Neuronal stem cell (in vitro differentiated cells): ENCODE data around the gene LDAF1.
"Not testable (repeated sequence)": the region's sequence is repeated elsewhere in the genome, so short reads cannot be mapped to it uniquely, and the experiment has no call there.

Source experiments
- DNase-seq: peaks from one replicate; pipeline ENCODE4 v3.0.0-alpha.2; 2013; ENCODE audit warnings: low spot score
- H2AFZ ChIP-seq: one replicate; pipeline ENCODE4 v1.6.1; 2013; ENCODE audit warnings: mild to moderate bottlenecking, low read length, inconsistent platforms
- H2AK5ac ChIP-seq: 2 replicates; pipeline ENCODE4 v1.6.1; 2013; ENCODE audit warnings: low read depth, mild to moderate bottlenecking, inconsistent platforms, low read length, moderate library complexity, mixed read lengths
- H2BK120ac ChIP-seq: 2 replicates; pipeline ENCODE4 v1.6.1; 2013; ENCODE audit warnings: low read depth, mild to moderate bottlenecking, inconsistent platforms, low read length, moderate library complexity, mixed read lengths
- H2BK12ac ChIP-seq: one replicate; pipeline ENCODE4 v1.6.1; 2013; ENCODE audit warnings: low read length, inconsistent platforms
- H2BK15ac ChIP-seq: 2 replicates; pipeline ENCODE4 v1.6.1; 2013; ENCODE audit warnings: mild to moderate bottlenecking, low read length, inconsistent platforms, mixed read lengths
- H2BK5ac ChIP-seq: one replicate; pipeline ENCODE4 v1.6.1; 2013; ENCODE audit warnings: inconsistent platforms, mild to moderate bottlenecking, low read length, moderate library complexity
- H3K14ac ChIP-seq: one replicate; pipeline ENCODE4 v1.6.1; 2013; ENCODE audit warnings: low read length, inconsistent platforms
- H3K18ac ChIP-seq: 2 replicates; pipeline ENCODE4 v1.6.1; 2013; ENCODE audit warnings: low read length, inconsistent platforms
- H3K23ac ChIP-seq: 2 replicates; pipeline ENCODE4 v1.6.1; 2013; ENCODE audit warnings: low read depth, mild to moderate bottlenecking, mixed read lengths, low read length, inconsistent platforms; ENCODE audit not compliant: poor library complexity
- H3K27ac ChIP-seq: replicated peaks from 3 replicates; pipeline ENCODE4 v1.5.1; 2013; ENCODE audit warnings: low read length, inconsistent platforms
- H3K27me3 ChIP-seq, 3 experiments: 2 replicates each; pipeline ENCODE4 v1.6.1; 2013; ENCODE audit warnings: low read length in 3 of 3, mild to moderate bottlenecking in 2 of 3, inconsistent platforms in 1 of 3, low read depth in 1 of 3, mixed read lengths in 1 of 3, moderate library complexity in 1 of 3; ENCODE audit not compliant: control insufficient read depth in 3 of 3, insufficient read depth in 3 of 3
- H3K36me3 ChIP-seq, 2 donors: replicated peaks in 1 of 2; 2 replicates each; pipeline ENCODE4 v1.6.1; 2013; ENCODE audit warnings: low read length in 2 of 2; ENCODE audit not compliant: control insufficient read depth in 2 of 2, insufficient read depth in 2 of 2
- H3K4ac ChIP-seq: 2 replicates; pipeline ENCODE4 v1.6.1; 2013; ENCODE audit warnings: inconsistent platforms, mild to moderate bottlenecking, low read length, moderate library complexity
- H3K4me1 ChIP-seq, 2 donors: 1 replicate in 1 of 2; 2 replicates in 1 of 2; pipeline ENCODE4 v1.6.1; 2013; ENCODE audit warnings: low read length in 2 of 2, low read depth in 1 of 2; ENCODE audit not compliant: control insufficient read depth in 2 of 2, insufficient read depth in 1 of 2
- H3K4me2 ChIP-seq: one replicate; pipeline ENCODE4 v1.6.1; 2013; ENCODE audit warnings: mild to moderate bottlenecking, low read length, inconsistent platforms; ENCODE audit not compliant: insufficient read depth, poor library complexity, severe bottlenecking
- H3K4me3 ChIP-seq, 2 donors: 2 replicates each; pipeline ENCODE4 v1.5.1; 2013; ENCODE audit warnings: low read length in 2 of 2, mild to moderate bottlenecking in 2 of 2, inconsistent platforms in 1 of 2, moderate library complexity in 1 of 2
- H3K79me1 ChIP-seq: one replicate; pipeline ENCODE4 v1.6.1; 2013; ENCODE audit warnings: low read depth, mild to moderate bottlenecking, inconsistent platforms, low read length, moderate library complexity
- H3K9ac ChIP-seq: one replicate; pipeline ENCODE4 v1.6.1; 2013; ENCODE audit warnings: mild to moderate bottlenecking, low read depth, low read length, inconsistent platforms; ENCODE audit not compliant: poor library complexity
- H3K9me3 ChIP-seq, 2 donors: replicated peaks in 1 of 2; 2 replicates each; pipeline versions ENCODE3 to v1.6.1; 2013; ENCODE audit warnings: low read length in 2 of 2, mild to moderate bottlenecking in 2 of 2, inconsistent platforms in 1 of 2, low read depth in 1 of 2, mixed read lengths in 1 of 2, moderate library complexity in 1 of 2; ENCODE audit not compliant: control insufficient read depth in 2 of 2, insufficient read depth in 1 of 2
- H4K8ac ChIP-seq: one replicate; pipeline ENCODE4 v1.6.1; 2013; ENCODE audit warnings: low read depth, mild to moderate bottlenecking, inconsistent platforms, low read length, moderate library complexity
- H4K91ac ChIP-seq: one replicate; pipeline ENCODE4 v1.6.1; 2013; ENCODE audit warnings: low read length, low read depth, mild to moderate bottlenecking, inconsistent platforms; ENCODE audit not compliant: poor library complexity
- WGBS, 2 donors: extraction: QIAGEN DNeasy Blood & Tissue Kit; methylation state at CpG; one replicate each; pipeline ENCODE4 v1.1.7; 2013; ENCODE audit warnings: missing lambda C conversion rate in 2 of 2, mixed read lengths in 1 of 2; ENCODE audit not compliant: insufficient read length in 2 of 2, insufficient replicate concordance in 1 of 2; ENCODE audit errors: extremely low coverage in 2 of 2; 5-methylcytosine and 5-hydroxymethylcytosine counted together

The LDAF1 gene

GRCh38 chr16:21194771-21195301, 36.4 kb downstream of the LDAF1 start:
- Histone ChIP-seq H2BK12ac (no peak overlapping the region), H2BK120ac (no peak overlapping the region), H3K9ac (no peak overlapping the region), H3K36me3 (no peaks in the 10 kb centered on the region), H3K14ac (no peak overlapping the region), H3K4me2 (no peak overlapping the region), H4K91ac (no peak overlapping the region), H3K18ac (no peak overlapping the region), H3K27me3 (no peaks in the 10 kb centered on the region), H3K4me1 (no peaks in the 10 kb centered on the region), H3K4me3 (no peak overlapping the region), H3K9me3 (peaks cover 0 to 2% of the 10 kb centered on the region in 2 donors), H2BK15ac (no peak overlapping the region), H4K8ac (no peak overlapping the region), H2BK5ac (no peak overlapping the region), H3K79me1 (no peaks in the 10 kb centered on the region), H3K23ac (no peak overlapping the region), H2AFZ (no peak overlapping the region), H3K4ac (no peak overlapping the region), H3K27ac (no peak overlapping the region), H2AK5ac (no peak overlapping the region)
- no CpG with 5 or more reads among the region's 6 CpGs for WGBS, 2 donors
- no peak for DNase-seq

GRCh38 chr16:21195330-21195729, 36.9 kb downstream of the LDAF1 start:
- H2BK5ac ChIP-seq, H3K4me3 ChIP-seq, H2BK120ac ChIP-seq, H3K18ac ChIP-seq, H3K9ac ChIP-seq, H3K27ac ChIP-seq, H3K36me3 ChIP-seq, H3K27me3 ChIP-seq, DNase-seq, H2AFZ ChIP-seq, H3K4me2 ChIP-seq, H2AK5ac ChIP-seq, H4K91ac ChIP-seq, H2BK15ac ChIP-seq, H3K4me1 ChIP-seq, H3K9me3 ChIP-seq, H3K14ac ChIP-seq, H4K8ac ChIP-seq, H3K23ac ChIP-seq, H3K79me1 ChIP-seq, H2BK12ac ChIP-seq, H3K4ac ChIP-seq: not testable (repeated sequence)
- WGBS, 2 donors = no CpG with 5 or more reads among the region's 8 CpGs

- Histone ChIP-seq H3K14ac (no peak overlapping the region), H4K8ac (no peak overlapping the region), H3K23ac (no peak overlapping the region), H2BK120ac (no peak overlapping the region), H3K4me1 (no peaks in the 10 kb centered on the region), H3K27ac (no peak overlapping the region), H2AFZ (no peak overlapping the region), H3K4ac (no peak overlapping the region), H2BK5ac (no peak overlapping the region), H2BK15ac (no peak overlapping the region), H3K79me1 (no peaks in the 10 kb centered on the region), H3K9me3 (no peaks in the 10 kb centered on the region), H3K36me3 (no peaks in the 10 kb centered on the region), H2AK5ac (no peak overlapping the region), H3K9ac (no peak overlapping the region), H2BK12ac (no peak overlapping the region), H3K4me2 (no peak overlapping the region), H3K27me3 (peaks cover 0 to 3% (median 0%) of the 10 kb centered on the region in 3 experiments), H4K91ac (no peak overlapping the region), H3K4me3 (no peak overlapping the region), H3K18ac (no peak overlapping the region)
- no peak for DNase-seq
- no CpG with 5 or more reads among the region's 1 CpG for WGBS, 2 donors
These were observed 38.6 kb downstream of the LDAF1 start for GRCh38 chr16:21197112-21197511.

DNA sequence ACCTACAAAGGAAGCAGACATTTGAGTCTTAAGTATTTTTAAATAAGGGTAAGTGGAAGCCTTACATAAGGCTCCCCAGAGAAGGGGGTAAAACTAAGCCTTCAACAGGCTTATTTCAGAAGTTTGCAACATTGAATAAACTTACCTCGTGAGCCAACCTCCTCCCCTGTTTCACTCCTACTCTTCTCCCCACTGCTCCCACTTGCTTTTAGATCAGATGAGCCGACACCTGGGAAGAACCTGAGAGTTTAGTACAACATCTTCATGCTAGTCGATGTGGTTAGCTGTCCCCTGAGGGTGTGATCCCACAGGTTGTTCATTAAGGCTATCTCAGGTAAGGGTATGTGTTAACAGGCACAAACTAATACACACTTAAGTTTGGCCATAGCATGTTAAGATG, 39.1 kb downstream of the LDAF1 start:
- Histone ChIP-seq H2BK12ac (no peak overlapping the region), H2BK5ac (no peak overlapping the region), H3K27me3 (peaks cover 0 to 6% (median 0%) of the 10 kb centered on the region in 3 experiments), H3K4me3 (no peak overlapping the region), H3K9me3 (no peaks in the 10 kb centered on the region), H3K36me3 (no peaks in the 10 kb centered on the region), H3K9ac (no peak overlapping the region), H3K23ac (no peak overlapping the region), H3K4me2 (no peak overlapping the region), H4K8ac (no peak overlapping the region), H3K79me1 (no peaks in the 10 kb centered on the region), H2AK5ac (no peak overlapping the region), H3K4me1 (no peaks in the 10 kb centered on the region), H2BK15ac (no peak overlapping the region), H3K27ac (no peak overlapping the region), H3K14ac (no peak overlapping the region), H4K91ac (no peak overlapping the region), H3K4ac (no peak overlapping the region), H2BK120ac (no peak overlapping the region), H2AFZ (no peak overlapping the region), H3K18ac (no peak overlapping the region)
- no peak for DNase-seq
- WGBS, 2 donors = no CpG with 5 or more reads among the region's 3 CpGs
